ENCODE measurements around the gene FHL1.

Gene FHL1

DNA sequence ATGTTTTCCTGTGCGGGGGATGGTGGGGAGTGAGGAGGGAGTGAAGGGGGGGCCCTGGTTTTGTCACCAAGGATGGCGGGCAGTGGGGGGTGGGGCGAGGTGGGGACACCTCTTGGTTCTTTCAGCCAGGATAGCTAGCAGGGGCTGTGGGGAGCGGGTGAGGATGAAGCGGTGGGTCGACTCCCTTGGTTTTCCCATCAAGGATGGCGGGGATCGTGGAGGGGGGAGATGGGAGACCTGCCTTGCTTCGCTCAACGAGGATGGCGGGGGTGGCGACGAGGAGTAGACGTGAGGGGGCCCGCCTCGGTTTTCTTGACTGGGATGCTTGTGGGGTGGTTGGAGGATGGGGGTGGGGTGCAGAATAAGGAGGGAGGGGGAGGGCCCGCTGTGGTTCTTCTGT is 643 bp downstream of the FHL1 start:
- no peak overlapping the region for H3K9ac ChIP-seq (ENCODE audit: low read depth, low read length)
- H3K9me3 ChIP-seq (ENCODE audit: insufficient read depth, low read depth, low read length), result no peaks in the 10 kb centered on the region
- no peaks in the 10 kb centered on the region for H3K4me1 ChIP-seq (ENCODE audit: insufficient read depth, low read length)
- peak overlapping the region; percentile 56 for H3K4me3 ChIP-seq (ENCODE audit: low read length)
- no peaks in the 10 kb centered on the region for H3K36me3 ChIP-seq (ENCODE audit: insufficient read depth, low read length)
- H3K27ac ChIP-seq (ENCODE audit: low read depth, low read length), result no peak overlapping the region
- under 1% methylated on average over 17 of the region's 17 CpGs for WGBS
- H3K27me3 ChIP-seq (ENCODE audit: insufficient read depth, low read length), result peaks cover 29% of the 10 kb centered on the region

DNA sequence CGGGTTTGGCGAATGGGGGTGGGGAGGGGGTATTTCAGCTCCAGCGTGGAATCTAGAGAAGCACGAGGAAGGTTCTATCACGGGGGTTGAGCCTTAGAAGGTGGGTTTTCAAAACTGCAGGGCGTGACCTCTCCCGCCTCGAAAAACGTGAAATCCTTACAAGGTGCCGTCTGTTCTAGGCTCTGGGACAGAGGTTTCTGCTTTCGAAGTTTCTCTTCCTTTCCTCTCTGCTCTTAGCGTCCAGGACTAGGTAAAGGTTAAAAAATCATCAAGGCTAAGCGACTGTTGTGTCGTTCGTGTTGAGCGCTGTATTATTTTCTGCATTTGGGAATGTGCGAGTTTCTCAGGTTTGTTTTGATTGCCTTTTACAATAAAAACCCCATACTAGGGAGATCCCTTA is 1.1 kb downstream of the FHL1 start:
- Histone ChIP-seq H3K9me3 (ENCODE audit: insufficient read depth, low read depth, low read length) (no peaks in the 10 kb centered on the region), H3K27ac (ENCODE audit: low read depth, low read length) (no peak overlapping the region), H3K4me3 (ENCODE audit: low read length) (peak overlapping the region; percentile 56), H3K36me3 (ENCODE audit: insufficient read depth, low read length) (no peaks in the 10 kb centered on the region), H3K4me1 (ENCODE audit: insufficient read depth, low read length) (no peaks in the 10 kb centered on the region), H3K9ac (ENCODE audit: low read depth, low read length) (no peak overlapping the region), H3K27me3 (ENCODE audit: insufficient read depth, low read length) (peaks cover 29% of the 10 kb centered on the region)
- 3% methylated on average over 11 of the region's 17 CpGs for WGBS

DNA sequence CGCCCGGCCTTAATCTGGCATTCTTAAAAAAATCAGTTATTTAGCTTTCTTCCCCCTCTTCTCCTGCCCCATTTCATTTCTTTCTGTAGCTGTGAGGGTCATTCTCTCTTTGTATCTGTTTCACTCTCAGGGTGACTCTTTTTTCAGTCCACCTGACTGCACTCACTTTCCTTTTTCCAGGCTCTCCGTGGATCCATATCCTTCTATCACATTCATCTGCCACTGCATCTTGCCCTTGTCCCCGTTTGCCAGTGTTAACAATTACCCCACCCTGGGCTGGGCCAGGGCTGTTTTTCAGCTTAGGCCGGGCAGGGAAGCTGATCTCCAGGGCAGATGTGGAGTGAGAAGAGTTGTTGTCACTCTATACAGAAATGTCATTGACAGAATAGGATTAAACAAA is 7.7 kb downstream of the FHL1 start:
- H3K4me1 ChIP-seq (ENCODE audit: insufficient read depth, low read length), result no peaks in the 10 kb centered on the region
- no peak overlapping the region for H3K27ac ChIP-seq (ENCODE audit: low read depth, low read length)
- H3K4me3 ChIP-seq (ENCODE audit: low read length), result no peak overlapping the region
- no peaks in the 10 kb centered on the region for H3K9me3 ChIP-seq (ENCODE audit: insufficient read depth, low read depth, low read length)
- WGBS, result 64% methylated on average over 5 of the region's 5 CpGs
- no peaks in the 10 kb centered on the region for H3K27me3 ChIP-seq (ENCODE audit: insufficient read depth, low read length)
- no peak overlapping the region for H3K9ac ChIP-seq (ENCODE audit: low read depth, low read length)
- no peaks in the 10 kb centered on the region for H3K36me3 ChIP-seq (ENCODE audit: insufficient read depth, low read length)

DNA sequence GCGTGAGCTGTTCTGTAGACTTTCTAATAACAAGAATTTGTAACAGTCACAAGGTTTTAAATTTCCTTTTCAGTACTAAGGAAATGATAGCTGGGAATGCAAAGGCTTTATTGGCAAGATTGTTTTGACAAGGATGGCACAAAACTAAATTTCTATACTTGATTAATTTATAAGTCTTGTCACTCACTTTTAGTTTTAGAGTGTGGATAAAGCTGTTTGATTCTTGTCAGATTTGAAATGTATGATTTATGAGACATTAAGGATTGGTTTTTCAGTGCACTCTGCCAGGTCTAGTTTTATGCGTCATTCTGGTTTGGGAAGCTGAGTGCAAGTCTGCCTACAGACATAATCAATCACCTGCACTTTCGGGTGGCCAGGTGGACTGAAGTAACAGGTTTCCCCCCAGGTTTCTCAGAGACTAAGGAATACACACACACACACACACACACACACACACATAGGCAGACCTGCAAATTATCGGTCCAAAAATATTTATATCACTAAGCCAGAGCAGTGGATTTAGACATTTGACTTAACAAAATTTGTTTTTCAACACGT is 9.3 kb downstream of the FHL1 start:
- no peak overlapping the region for H3K9ac ChIP-seq (ENCODE audit: low read depth, low read length)
- no peaks in the 10 kb centered on the region for H3K27me3 ChIP-seq (ENCODE audit: insufficient read depth, low read length)
- no peak overlapping the region for H3K27ac ChIP-seq (ENCODE audit: low read depth, low read length)
- H3K4me1 ChIP-seq (ENCODE audit: insufficient read depth, low read length), result no peaks in the 10 kb centered on the region
- WGBS, result 92% methylated on average over 5 of the region's 5 CpGs
- H3K9me3 ChIP-seq (ENCODE audit: insufficient read depth, low read depth, low read length), result no peaks in the 10 kb centered on the region
- no peaks in the 10 kb centered on the region for H3K36me3 ChIP-seq (ENCODE audit: insufficient read depth, low read length)
- no peak overlapping the region for H3K4me3 ChIP-seq (ENCODE audit: low read length)

DNA sequence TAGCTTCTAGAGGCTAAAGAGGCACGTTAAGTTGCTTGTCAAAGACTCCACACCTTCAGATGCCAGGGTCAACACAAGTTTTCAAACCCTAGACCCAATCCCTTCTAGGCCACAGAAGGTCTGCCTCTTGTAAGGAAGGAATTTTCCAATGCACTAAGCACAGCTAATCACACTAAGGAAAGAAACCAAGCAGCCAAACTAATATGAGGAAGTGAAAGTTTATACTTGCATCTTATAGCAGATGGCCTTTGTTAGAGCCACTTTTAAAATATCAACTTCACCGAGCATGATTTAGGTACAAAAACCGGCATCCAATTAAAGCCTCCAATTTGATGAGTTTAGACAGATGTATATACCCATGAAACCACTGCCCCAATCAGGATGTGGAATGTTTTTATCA is 9.9 kb downstream of the FHL1 start:
- H3K27me3 ChIP-seq (ENCODE audit: insufficient read depth, low read length), result no peaks in the 10 kb centered on the region
- H3K27ac ChIP-seq (ENCODE audit: low read depth, low read length), result no peak overlapping the region
- H3K9me3 ChIP-seq (ENCODE audit: insufficient read depth, low read depth, low read length), result no peaks in the 10 kb centered on the region
- 82% methylated on average over 2 of the region's 3 CpGs for WGBS
- H3K36me3 ChIP-seq (ENCODE audit: insufficient read depth, low read length), result no peaks in the 10 kb centered on the region
- H3K4me3 ChIP-seq (ENCODE audit: low read length), result no peak overlapping the region
- no peak overlapping the region for H3K9ac ChIP-seq (ENCODE audit: low read depth, low read length)
- no peaks in the 10 kb centered on the region for H3K4me1 ChIP-seq (ENCODE audit: insufficient read depth, low read length)

DNA sequence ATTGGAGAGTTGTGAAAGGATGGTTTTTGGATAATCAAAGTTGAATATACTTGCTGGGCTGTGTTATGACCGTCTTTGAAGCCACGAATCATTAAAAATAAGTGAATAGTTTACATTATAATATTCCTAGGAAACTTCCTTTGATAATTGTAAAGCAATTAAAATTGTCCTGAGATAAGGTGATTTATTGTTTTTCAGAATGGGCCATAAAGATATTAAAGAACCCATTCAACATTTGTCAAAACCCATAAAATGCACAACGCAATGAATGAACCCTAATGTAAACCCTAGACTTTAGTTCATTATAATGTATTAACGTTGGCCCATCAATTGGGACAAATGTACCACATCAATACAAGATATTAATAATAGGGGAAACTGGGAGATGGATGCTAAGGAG is 11.4 kb downstream of the FHL1 start:
- Histone ChIP-seq H3K9me3 (ENCODE audit: insufficient read depth, low read depth, low read length) (no peaks in the 10 kb centered on the region), H3K36me3 (ENCODE audit: insufficient read depth, low read length) (no peaks in the 10 kb centered on the region), H3K27ac (ENCODE audit: low read depth, low read length) (no peak overlapping the region), H3K9ac (ENCODE audit: low read depth, low read length) (no peak overlapping the region), H3K4me1 (ENCODE audit: insufficient read depth, low read length) (no peaks in the 10 kb centered on the region), H3K27me3 (ENCODE audit: insufficient read depth, low read length) (no peaks in the 10 kb centered on the region), H3K4me3 (ENCODE audit: low read length) (no peak overlapping the region)
- WGBS, result no CpG with 5 or more reads among the region's 4 CpGs

DNA sequence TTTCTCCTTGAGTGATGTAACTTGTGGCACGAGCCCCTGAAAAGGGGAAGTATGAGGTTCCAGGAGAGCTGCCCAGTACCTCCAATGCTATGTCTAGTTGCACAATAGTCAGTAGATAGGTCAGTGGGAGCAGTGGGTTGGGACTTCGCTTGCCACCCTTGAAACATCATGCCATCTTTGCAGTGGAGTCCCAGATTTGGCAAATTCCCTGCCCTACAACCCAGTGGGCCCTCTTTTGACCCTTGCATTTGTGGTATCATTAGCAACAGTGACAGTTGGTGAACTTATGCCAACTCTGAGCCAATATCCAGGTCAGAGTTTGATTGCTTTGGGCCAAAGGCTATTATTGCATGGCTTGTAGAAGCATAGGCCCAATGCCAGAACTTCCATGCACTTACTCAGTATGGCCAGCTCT is 12.3 kb downstream of the FHL1 start:
- 100% methylated on average over 2 of the region's 2 CpGs for WGBS
- Histone ChIP-seq H3K27ac (ENCODE audit: low read depth, low read length) (no peak overlapping the region), H3K4me1 (ENCODE audit: insufficient read depth, low read length) (no peaks in the 10 kb centered on the region)

DNA sequence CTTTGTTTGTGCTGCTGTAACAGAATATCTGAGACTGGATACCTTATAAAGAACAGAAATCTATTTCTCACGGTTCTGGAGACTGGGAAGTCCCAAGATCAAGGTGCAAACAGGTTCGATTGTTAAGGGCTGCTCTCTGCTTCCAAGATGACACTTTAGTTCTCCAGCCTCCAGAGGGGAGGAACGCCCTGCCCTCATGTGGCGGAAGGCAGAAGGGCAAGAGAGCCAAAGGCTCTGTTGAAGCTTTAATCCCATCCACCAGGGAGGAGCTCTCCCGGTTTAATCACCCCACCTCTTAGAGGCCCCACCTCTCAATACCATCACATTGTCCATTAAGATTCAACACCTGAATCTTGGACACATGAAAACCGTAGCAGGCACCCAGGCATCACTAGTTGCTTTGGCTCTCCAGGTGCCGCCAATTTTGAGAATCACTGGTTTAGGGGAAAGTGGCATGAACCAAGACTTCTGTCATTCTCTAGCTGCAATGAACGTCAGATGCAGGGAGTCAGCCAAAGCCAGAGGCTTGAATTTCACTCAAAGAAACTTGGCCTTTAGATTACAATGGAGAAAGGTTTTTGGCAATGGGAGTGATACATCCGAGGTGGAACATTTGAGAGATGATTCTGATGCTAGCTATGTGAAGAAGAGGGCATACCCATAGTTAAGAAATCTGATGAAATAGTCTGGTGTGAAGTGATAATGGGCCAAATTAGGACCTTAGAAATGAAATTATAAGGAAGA is 15.7 kb downstream of the FHL1 start:
- no peak overlapping the region for H3K9ac ChIP-seq (ENCODE audit: low read depth, low read length)
- H3K4me1 ChIP-seq (ENCODE audit: insufficient read depth, low read length), result peaks cover 15% of the 10 kb centered on the region
- no peak overlapping the region for H3K4me3 ChIP-seq (ENCODE audit: low read length)
- no peaks in the 10 kb centered on the region for H3K9me3 ChIP-seq (ENCODE audit: insufficient read depth, low read depth, low read length)
- WGBS, result 42% methylated on average over 9 of the region's 9 CpGs
- H3K27me3 ChIP-seq (ENCODE audit: insufficient read depth, low read length), result no peaks in the 10 kb centered on the region
- no peak overlapping the region for H3K27ac ChIP-seq (ENCODE audit: low read depth, low read length)
- H3K36me3 ChIP-seq (ENCODE audit: insufficient read depth, low read length), result no peaks in the 10 kb centered on the region

More for the DNA sequence above, 12.3 kb downstream of the FHL1 start:
- Histone ChIP-seq H3K9me3 (ENCODE audit: insufficient read depth, low read depth, low read length) (no peaks in the 10 kb centered on the region), H3K36me3 (ENCODE audit: insufficient read depth, low read length) (no peaks in the 10 kb centered on the region), H3K9ac (ENCODE audit: low read depth, low read length) (no peak overlapping the region), H3K4me3 (ENCODE audit: low read length) (no peak overlapping the region), H3K27me3 (ENCODE audit: insufficient read depth, low read length) (no peaks in the 10 kb centered on the region)

DNA sequence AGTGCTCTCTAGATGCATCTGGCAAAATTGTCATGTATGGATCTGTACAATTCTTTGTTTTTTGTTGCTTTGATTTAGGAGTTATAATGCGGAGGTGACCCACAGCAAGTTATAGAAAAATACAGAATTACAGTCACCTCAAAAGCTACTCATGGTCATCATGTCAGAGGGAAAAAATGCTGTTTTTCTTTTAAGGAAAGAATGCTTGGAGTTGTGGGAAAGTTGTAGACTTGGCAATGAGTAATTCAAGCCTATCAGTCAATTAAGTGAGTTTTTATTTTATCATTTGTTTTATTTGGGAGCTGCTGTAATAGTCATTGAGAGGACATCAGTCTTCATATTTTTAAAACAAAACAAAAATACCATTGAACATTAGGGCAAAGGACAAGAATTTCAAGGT is 16.4 kb downstream of the FHL1 start:
- Histone ChIP-seq H3K9ac (ENCODE audit: low read depth, low read length) (no peak overlapping the region), H3K36me3 (ENCODE audit: insufficient read depth, low read length) (no peaks in the 10 kb centered on the region), H3K4me3 (ENCODE audit: low read length) (no peak overlapping the region), H3K9me3 (ENCODE audit: insufficient read depth, low read depth, low read length) (no peaks in the 10 kb centered on the region), H3K27ac (ENCODE audit: low read depth, low read length) (no peak overlapping the region), H3K4me1 (ENCODE audit: insufficient read depth, low read length) (peaks cover 21% of the 10 kb centered on the region), H3K27me3 (ENCODE audit: insufficient read depth, low read length) (no peaks in the 10 kb centered on the region)
- WGBS, result 100% methylated on average over 1 of the region's 1 CpG

DNA sequence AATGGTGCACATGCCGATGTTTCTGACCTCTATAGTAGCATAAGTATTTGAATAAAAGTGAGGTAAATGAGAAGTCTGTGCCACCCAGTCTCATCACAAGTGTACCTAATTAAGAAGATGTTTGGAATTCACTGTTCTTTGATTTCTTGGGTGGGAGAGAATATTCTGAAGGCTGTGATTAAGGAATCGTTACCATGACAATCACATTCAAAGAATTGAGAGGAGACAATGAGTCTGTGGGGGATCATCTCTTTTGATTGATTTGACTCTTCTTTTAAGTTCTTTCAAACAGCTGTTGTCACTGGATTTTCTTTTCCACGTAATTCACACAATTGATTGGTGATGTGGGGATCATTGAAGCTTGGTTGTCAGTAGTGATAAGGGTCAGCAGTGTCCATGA is 18.1 kb downstream of the FHL1 start:
- Histone ChIP-seq H3K4me1 (ENCODE audit: insufficient read depth, low read length) (peaks cover 36% of the 10 kb centered on the region), H3K36me3 (ENCODE audit: insufficient read depth, low read length) (no peaks in the 10 kb centered on the region), H3K27me3 (ENCODE audit: insufficient read depth, low read length) (no peaks in the 10 kb centered on the region), H3K9me3 (ENCODE audit: insufficient read depth, low read depth, low read length) (no peaks in the 10 kb centered on the region), H3K27ac (ENCODE audit: low read depth, low read length) (peak overlapping the region; percentile 30; the same call in 1 of the 2 replicates), H3K9ac (ENCODE audit: low read depth, low read length) (0 out of 2 replicates have a peak overlapping the region, but pooled peaks have one; percentile 5), H3K4me3 (ENCODE audit: low read length) (no peak overlapping the region)
- 80% methylated on average over 1 of the region's 3 CpGs for WGBS

DNA sequence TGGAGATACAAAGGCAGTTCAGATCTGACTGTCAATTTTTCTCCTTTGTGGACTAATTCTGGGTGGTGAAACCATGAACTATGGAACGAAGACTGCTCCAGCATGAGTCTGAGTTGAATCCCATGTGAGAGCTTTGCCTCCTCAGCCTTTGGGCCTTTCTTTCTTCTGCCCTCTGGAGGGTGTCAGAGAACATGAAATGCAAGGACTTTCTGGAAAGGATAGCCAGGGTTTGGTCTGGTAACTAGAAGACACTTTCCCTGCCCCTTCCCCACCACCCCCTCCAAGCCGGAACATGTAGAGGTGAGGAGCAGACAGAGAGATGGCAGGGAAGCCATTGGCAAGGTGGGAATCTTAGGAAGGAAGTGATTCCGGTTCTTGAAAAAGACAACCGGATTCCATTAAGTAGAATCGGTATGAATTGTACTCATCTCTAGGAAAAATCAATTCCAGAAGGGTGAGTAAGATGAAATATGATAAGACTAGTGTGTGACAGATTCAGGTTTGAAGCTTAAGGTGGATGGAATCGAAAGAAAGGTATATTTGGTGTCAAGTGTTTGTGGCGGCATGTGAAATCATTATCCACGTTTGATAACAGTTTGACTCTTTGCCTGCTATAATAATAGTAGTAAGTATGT is 19.0 kb downstream of the FHL1 start:
- Histone ChIP-seq H3K4me1 (ENCODE audit: insufficient read depth, low read length) (peaks cover 40% of the 10 kb centered on the region), H3K9me3 (ENCODE audit: insufficient read depth, low read depth, low read length) (no peaks in the 10 kb centered on the region), H3K36me3 (ENCODE audit: insufficient read depth, low read length) (no peaks in the 10 kb centered on the region), H3K27ac (ENCODE audit: low read depth, low read length) (peak overlapping the region; percentile 30; the same call in 1 of the 2 replicates), H3K9ac (ENCODE audit: low read depth, low read length) (no peak overlapping the region), H3K4me3 (ENCODE audit: low read length) (no peak overlapping the region), H3K27me3 (ENCODE audit: insufficient read depth, low read length) (no peaks in the 10 kb centered on the region)
- WGBS, result 88% methylated on average over 8 of the region's 8 CpGs
